WI38 (cell line): ENCODE results near the gene COL1A1.

Source experiments
- H3K4me3 ChIP-seq: 2 replicates; pipeline ENCODE4 v1.5.1; 2011; ENCODE audit warnings: low read depth, mild to moderate bottlenecking, control low read depth, low read length
- CTCF ChIP-seq: IDR thresholded peaks from 2 replicates; pipeline ENCODE4 v1.5.1; 2012; ENCODE audit warnings: low read depth, mild to moderate bottlenecking, control low read depth, low read length

COL1A1 gene

GRCh38 chr17:50149091-50149416, 52.4 kb downstream of the COL1A1 start:
- peak overlapping the region; percentile 80 for H3K4me3 ChIP-seq
- TF ChIP-seq CTCF, result no peak

- peak; percentile 31 for TF ChIP-seq CTCF
- H3K4me3 ChIP-seq, result peak overlapping the region; percentile 80
Observed at GRCh38 chr17:50148226-50149090, 53.0 kb downstream of the COL1A1 start.

- H3K4me3 ChIP-seq, result peak overlapping the region; percentile 80
Observed at GRCh38 chr17:50147841-50148225, 53.6 kb downstream of the COL1A1 start.

GRCh38 chr17:50146927-50147665, 54.3 kb downstream of the COL1A1 start:
- H3K4me3 ChIP-seq, result peak overlapping the region; percentile 80
- no peak for TF ChIP-seq CTCF

More at GRCh38 chr17:50147841-50148225, 53.6 kb downstream of the COL1A1 start:
- no peak for TF ChIP-seq CTCF

GRCh38 chr17:50146230-50146926, 55.1 kb downstream of the COL1A1 start:
- H3K4me3 ChIP-seq, result peak overlapping the region; percentile 80
- no peak for TF ChIP-seq CTCF

- no peak for TF ChIP-seq CTCF
- H3K4me3 ChIP-seq, result no peak overlapping the region
Observed at GRCh38 chr17:50145532-50146229, 55.8 kb downstream of the COL1A1 start.
